ENCODE measurements around the gene C10orf105. TPM values are rescaled to one million over a fixed set of nuclear protein-coding genes. Genes with fewer than 3 reads are reported as not detected.

The C10orf105 gene
- total RNA-seq, 1 experiment from 2014 or later, result not detected

DNA sequence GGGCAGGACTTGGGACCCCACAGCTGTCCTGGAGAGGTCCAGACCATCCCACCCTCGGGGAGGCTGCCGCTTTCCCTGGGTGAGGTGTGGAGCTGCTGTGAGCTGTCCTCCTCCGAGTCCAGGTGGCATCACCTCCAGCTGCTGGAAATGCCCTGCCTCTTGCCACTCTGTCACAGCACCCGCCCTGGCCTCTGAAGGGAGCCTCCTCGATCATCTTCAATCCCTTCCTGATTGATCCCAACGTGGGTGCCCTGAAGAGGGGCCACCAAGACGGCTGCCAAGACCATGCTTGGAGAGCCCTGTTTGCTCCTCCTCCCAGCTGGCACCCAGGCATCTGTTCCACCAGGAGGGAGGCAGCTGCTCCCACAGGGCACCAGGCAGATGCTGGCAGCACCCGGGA, 4.6 kb downstream of the C10orf105 start:
- no peak for DNase-seq
- no TSS peak for BruUV-seq (replicated peaks)
- Histone ChIP-seq H3K27me3 (ENCODE audit: low read length) (no peaks in the 10 kb centered on the region), H3K4me1 (ENCODE audit: insufficient read depth, low read length) (no peaks in the 10 kb centered on the region), H3K36me3 (ENCODE audit: low read depth, low read length) (no peaks in the 10 kb centered on the region), H3K9me2 (replicated peaks; ENCODE audit: low read length) (no peaks in the 10 kb centered on the region), H3F3A (ENCODE audit: low read length, unreplicated experiment) (no peaks in the 10 kb centered on the region), H3K9ac (ENCODE audit: low read length) (no peak overlapping the region), H3K4me2 (ENCODE audit: low read length) (no peak overlapping the region), H3K9me3 (ENCODE audit: low read length) (no peaks in the 10 kb centered on the region), H3K79me2 (ENCODE audit: low read length) (no peaks in the 10 kb centered on the region), H3K27ac (ENCODE audit: low read length) (no peak overlapping the region), H2AFZ (ENCODE audit: low read length) (no peak overlapping the region), H4K20me1 (ENCODE audit: low read length) (no peaks in the 10 kb centered on the region), H3K4me3 (ENCODE audit: low read length) (no peak overlapping the region)
- CTCF ChIA-PET, result no interaction called here
- POLR2A ChIA-PET (ENCODE audit: unreplicated experiment), result no interaction called here
- TF ChIP-seq EZH2 (IDR thresholded peaks at IDR 0.05; ENCODE audit: low read length, unreplicated experiment) (no peak), EZH2phosphoT487 (IDR thresholded peaks at IDR 0.05; ENCODE audit: borderline replicate concordance, low read length) (no peak)
- TF ChIP-seq, protein P1, sequence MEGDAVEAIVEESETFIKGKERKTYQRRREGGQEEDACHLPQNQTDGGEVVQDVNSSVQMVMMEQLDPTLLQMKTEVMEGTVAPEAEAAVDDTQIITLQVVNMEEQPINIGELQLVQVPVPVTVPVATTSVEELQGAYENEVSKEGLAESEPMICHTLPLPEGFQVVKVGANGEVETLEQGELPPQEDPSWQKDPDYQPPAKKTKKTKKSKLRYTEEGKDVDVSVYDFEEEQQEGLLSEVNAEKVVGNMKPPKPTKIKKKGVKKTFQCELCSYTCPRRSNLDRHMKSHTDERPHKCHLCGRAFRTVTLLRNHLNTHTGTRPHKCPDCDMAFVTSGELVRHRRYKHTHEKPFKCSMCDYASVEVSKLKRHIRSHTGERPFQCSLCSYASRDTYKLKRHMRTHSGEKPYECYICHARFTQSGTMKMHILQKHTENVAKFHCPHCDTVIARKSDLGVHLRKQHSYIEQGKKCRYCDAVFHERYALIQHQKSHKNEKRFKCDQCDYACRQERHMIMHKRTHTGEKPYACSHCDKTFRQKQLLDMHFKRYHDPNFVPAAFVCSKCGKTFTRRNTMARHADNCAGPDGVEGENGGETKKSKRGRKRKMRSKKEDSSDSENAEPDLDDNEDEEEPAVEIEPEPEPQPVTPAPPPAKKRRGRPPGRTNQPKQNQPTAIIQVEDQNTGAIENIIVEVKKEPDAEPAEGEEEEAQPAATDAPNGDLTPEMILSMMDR (conservative IDR thresholded peaks at IDR 0.05; ENCODE audit: low read depth, low read length), result no peak
- ATAC-seq, result no peak
- intact Hi-C loops (cut with micrococcal nuclease), result no loop called here

DNA sequence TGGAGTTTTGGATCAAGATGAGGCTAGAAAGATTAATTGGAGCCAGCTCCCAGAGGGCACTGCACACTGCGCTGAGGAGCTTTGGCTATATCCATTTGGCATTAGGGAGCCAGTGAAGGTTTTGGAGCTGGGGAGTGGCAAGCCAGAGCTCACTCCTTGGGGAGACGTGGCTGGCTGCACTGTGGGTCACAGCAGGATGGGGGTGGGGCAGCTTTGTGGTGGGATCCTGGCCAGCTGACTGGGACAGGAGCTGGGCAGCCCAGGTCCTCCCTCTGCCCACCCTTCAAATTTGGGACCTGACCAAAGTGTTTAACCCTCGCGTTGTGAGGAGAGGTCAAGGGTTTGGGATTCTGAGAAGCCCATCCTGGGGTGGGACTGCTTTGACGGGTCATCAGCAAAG, 5.0 kb downstream of the C10orf105 start:
- Histone ChIP-seq H3K27ac (ENCODE audit: low read length) (no peak overlapping the region), H3F3A (ENCODE audit: low read length, unreplicated experiment) (no peaks in the 10 kb centered on the region), H3K36me3 (ENCODE audit: low read depth, low read length) (no peaks in the 10 kb centered on the region), H3K4me3 (ENCODE audit: low read length) (no peak overlapping the region), H3K27me3 (ENCODE audit: low read length) (no peaks in the 10 kb centered on the region), H3K79me2 (ENCODE audit: low read length) (no peaks in the 10 kb centered on the region), H3K4me1 (ENCODE audit: insufficient read depth, low read length) (no peaks in the 10 kb centered on the region), H4K20me1 (ENCODE audit: low read length) (no peaks in the 10 kb centered on the region), H3K9me2 (replicated peaks; ENCODE audit: low read length) (no peaks in the 10 kb centered on the region), H3K9ac (ENCODE audit: low read length) (no peak overlapping the region), H2AFZ (ENCODE audit: low read length) (no peak overlapping the region), H3K9me3 (ENCODE audit: low read length) (no peaks in the 10 kb centered on the region), H3K4me2 (ENCODE audit: low read length) (no peak overlapping the region)
- DNase-seq (no peak), ATAC-seq (no peak)
- ChIA-PET POLR2A (ENCODE audit: unreplicated experiment) (no interaction called here), CTCF (no interaction called here)
- BruUV-seq (replicated peaks), result no TSS peak
- intact Hi-C loops (cut with micrococcal nuclease), result no loop called here
- TF ChIP-seq EZH2phosphoT487 (IDR thresholded peaks at IDR 0.05; ENCODE audit: borderline replicate concordance, low read length) (no peak), EZH2 (IDR thresholded peaks at IDR 0.05; ENCODE audit: low read length, unreplicated experiment) (no peak)
- TF ChIP-seq, protein P1 (conservative IDR thresholded peaks at IDR 0.05; ENCODE audit: low read depth, low read length), result no peak

DNA sequence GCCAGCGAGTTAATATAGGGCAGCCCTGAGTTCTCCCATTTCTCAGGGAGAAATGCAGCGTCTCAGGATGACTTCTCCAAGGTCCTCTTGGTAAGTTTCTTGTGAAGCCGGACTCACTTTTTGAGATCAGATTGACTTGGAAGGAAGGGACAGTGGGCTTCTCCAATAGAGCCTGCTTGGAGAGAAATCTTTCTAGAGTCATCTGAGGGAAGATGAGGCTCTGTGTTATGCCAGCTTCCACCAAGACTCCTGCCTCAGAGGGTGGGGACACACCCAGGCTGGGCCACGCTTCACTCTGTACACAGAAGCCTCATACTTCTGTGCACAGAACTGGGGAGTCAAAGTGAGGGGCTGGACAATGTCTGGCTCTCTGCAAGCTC, 5.6 kb downstream of the C10orf105 start:
- BruUV-seq (replicated peaks), result no TSS peak
- Histone ChIP-seq H3F3A (ENCODE audit: low read length, unreplicated experiment) (no peaks in the 10 kb centered on the region), H3K4me1 (ENCODE audit: insufficient read depth, low read length) (no peaks in the 10 kb centered on the region), H3K9ac (ENCODE audit: low read length) (no peak overlapping the region), H3K9me2 (replicated peaks; ENCODE audit: low read length) (no peaks in the 10 kb centered on the region), H3K36me3 (ENCODE audit: low read depth, low read length) (no peaks in the 10 kb centered on the region), H3K27me3 (ENCODE audit: low read length) (no peaks in the 10 kb centered on the region), H4K20me1 (ENCODE audit: low read length) (no peaks in the 10 kb centered on the region), H3K79me2 (ENCODE audit: low read length) (no peaks in the 10 kb centered on the region), H2AFZ (ENCODE audit: low read length) (no peak overlapping the region), H3K4me2 (ENCODE audit: low read length) (no peak overlapping the region), H3K4me3 (ENCODE audit: low read length) (no peak overlapping the region), H3K9me3 (ENCODE audit: low read length) (no peaks in the 10 kb centered on the region), H3K27ac (ENCODE audit: low read length) (no peak overlapping the region)
- no peak for ATAC-seq
- no peak for TF ChIP-seq EZH2phosphoT487 (IDR thresholded peaks at IDR 0.05; ENCODE audit: borderline replicate concordance, low read length)
- TF ChIP-seq, protein P1 (conservative IDR thresholded peaks at IDR 0.05; ENCODE audit: low read depth, low read length), result no peak
- TF ChIP-seq EZH2 (IDR thresholded peaks at IDR 0.05; ENCODE audit: low read length, unreplicated experiment), result no peak
- intact Hi-C loops (cut with micrococcal nuclease), result no loop called here
- DNase-seq, result no peak
- ChIA-PET CTCF (no interaction called here), POLR2A (ENCODE audit: unreplicated experiment) (no interaction called here)

Measured in PC-3 (cell line).